HUES64 (cell line): Measurements from ENCODE around the gene IZUMO2.

Experiments
- H3K27ac ChIP-seq: 2 replicates; pipeline ENCODE4 v1.7.0; 2013; ENCODE audit warnings: low read depth, low read length, inconsistent platforms
- H3K27me3 ChIP-seq: 2 replicates; pipeline ENCODE4 v1.6.1; 2013; ENCODE audit warnings: mild to moderate bottlenecking, low read length; ENCODE audit not compliant: insufficient read depth
- H3K36me3 ChIP-seq: 2 replicates; pipeline ENCODE4 v1.6.1; 2013; ENCODE audit warnings: mild to moderate bottlenecking, low read length; ENCODE audit not compliant: insufficient read depth
- H3K4me1 ChIP-seq: 2 replicates; pipeline ENCODE4 v1.6.1; 2013; ENCODE audit warnings: mild to moderate bottlenecking, low read length, moderate library complexity; ENCODE audit not compliant: insufficient read depth
- H3K4me3 ChIP-seq: 2 replicates; pipeline ENCODE4 v1.5.1; 2013; ENCODE audit warnings: mild to moderate bottlenecking, low read length, moderate library complexity
- H3K9ac ChIP-seq: 2 replicates; pipeline ENCODE4 v1.6.1; 2013; ENCODE audit warnings: mild to moderate bottlenecking, low read depth, low read length
- H3K9me3 ChIP-seq: 2 replicates; pipeline ENCODE4 v1.6.1; 2013; ENCODE audit warnings: low read depth, low read length; ENCODE audit not compliant: insufficient read depth
- WGBS: fragments of 150-250, 120-280 bp; methylation state at CpG from one replicate; pipeline ENCODE4 v1.1.7; 2013; ENCODE audit warnings: missing lambda C conversion rate; 5-methylcytosine and 5-hydroxymethylcytosine counted together

Gene IZUMO2

GRCh38 chr19:50202386-50202785 is 39.3 kb upstream of the IZUMO2 start:
- Histone ChIP-seq H3K27ac (no peak overlapping the region), H3K27me3 (peaks cover 14% of the 10 kb centered on the region; the same call in 1 of the 2 replicates), H3K4me3 (no peak overlapping the region), H3K36me3 (no peaks in the 10 kb centered on the region), H3K9me3 (peaks cover 38% of the 10 kb centered on the region), H3K4me1 (no peaks in the 10 kb centered on the region), H3K9ac (no peak overlapping the region)
- WGBS, result 85% methylated on average over 3 of the region's 3 CpGs

DNA sequence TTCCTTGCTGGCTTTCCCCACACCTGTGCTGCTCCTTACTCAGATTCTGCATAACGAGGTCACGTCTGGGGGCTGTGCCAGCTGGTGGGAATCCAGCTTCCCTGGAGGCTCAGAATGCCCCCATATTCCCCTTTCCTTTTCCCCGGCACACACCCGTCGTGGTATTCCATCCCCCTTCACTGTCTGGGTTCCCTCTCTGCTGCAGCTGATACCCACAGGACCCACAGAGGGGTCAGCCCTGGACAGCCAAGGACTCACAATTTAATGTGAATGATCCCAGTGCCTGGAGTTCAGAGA is 36.1 kb upstream of the IZUMO2 start:
- H3K9me3 ChIP-seq, result peaks cover 59% of the 10 kb centered on the region
- no peak overlapping the region for H3K4me3 ChIP-seq
- H3K9ac ChIP-seq, result no peak overlapping the region
- no peaks in the 10 kb centered on the region for H3K36me3 ChIP-seq
- no peaks in the 10 kb centered on the region for H3K4me1 ChIP-seq
- 61% methylated on average over 5 of the region's 5 CpGs for WGBS
- H3K27me3 ChIP-seq, result peaks cover 7% of the 10 kb centered on the region; the same call in 1 of the 2 replicates
- no peak overlapping the region for H3K27ac ChIP-seq

DNA sequence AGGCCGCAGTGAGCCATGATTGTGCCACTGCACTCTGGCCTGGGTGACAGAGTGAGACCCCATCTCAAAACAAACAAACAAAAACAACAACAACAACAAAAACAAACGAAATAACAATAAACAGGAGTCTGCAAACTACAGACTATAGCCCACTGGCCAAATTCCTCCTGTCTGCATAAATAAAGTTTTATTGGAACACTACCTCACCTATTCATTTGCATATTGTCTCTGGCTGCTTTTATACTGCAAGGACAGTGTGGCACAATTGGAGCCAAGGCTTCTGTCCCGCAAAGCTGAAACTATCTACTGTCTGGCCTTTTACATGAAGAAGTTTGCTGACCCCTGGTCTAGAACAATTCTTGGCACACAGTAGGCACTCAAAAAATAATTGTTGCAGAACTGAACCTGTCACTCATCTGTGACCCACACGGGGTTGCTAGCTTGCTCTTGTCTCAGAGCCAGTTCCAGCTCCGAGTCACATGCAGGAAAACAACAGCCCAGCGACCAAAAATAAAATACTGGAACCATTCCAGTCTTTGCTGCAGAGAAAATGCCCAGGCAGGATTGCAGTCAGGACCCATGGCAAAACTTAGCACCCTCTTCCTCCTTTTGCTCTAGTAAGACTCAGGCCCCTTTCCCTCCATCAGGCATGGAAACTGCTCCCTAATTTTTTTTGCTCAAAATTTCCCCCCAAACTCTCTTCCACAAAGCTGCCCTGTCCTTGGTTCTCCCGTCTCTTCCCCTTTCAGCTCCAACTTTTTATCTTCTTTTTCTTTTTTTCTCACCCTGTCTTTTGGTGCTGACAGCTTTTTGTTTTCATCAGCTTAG is 35.6 kb upstream of the IZUMO2 start:
- H3K36me3 ChIP-seq, result no peaks in the 10 kb centered on the region
- H3K9ac ChIP-seq, result no peak overlapping the region
- no peak overlapping the region for H3K27ac ChIP-seq
- peaks cover 4% of the 10 kb centered on the region; the same call in 1 of the 2 replicates for H3K27me3 ChIP-seq
- 56% methylated on average over 7 of the region's 7 CpGs for WGBS
- H3K4me3 ChIP-seq, result no peak overlapping the region
- H3K9me3 ChIP-seq, result peaks cover 59% of the 10 kb centered on the region
- H3K4me1 ChIP-seq, result no peaks in the 10 kb centered on the region

- no peak overlapping the region for H3K9ac ChIP-seq
- no peak overlapping the region for H3K4me3 ChIP-seq
- no peak overlapping the region for H3K27ac ChIP-seq
- WGBS, result 62% methylated on average over 3 of the region's 3 CpGs
- no peaks in the 10 kb centered on the region for H3K4me1 ChIP-seq
- no peaks in the 10 kb centered on the region for H3K27me3 ChIP-seq
- H3K9me3 ChIP-seq, result peaks cover 69% of the 10 kb centered on the region
- H3K36me3 ChIP-seq, result no peaks in the 10 kb centered on the region
These were observed 34.3 kb upstream of the IZUMO2 start for GRCh38 chr19:50197348-50197747.

GRCh38 chr19:50196322-50196932 is 33.3 kb upstream of the IZUMO2 start:
- H3K27me3 ChIP-seq, result no peaks in the 10 kb centered on the region
- WGBS, result 57% methylated on average over 4 of the region's 4 CpGs

DNA sequence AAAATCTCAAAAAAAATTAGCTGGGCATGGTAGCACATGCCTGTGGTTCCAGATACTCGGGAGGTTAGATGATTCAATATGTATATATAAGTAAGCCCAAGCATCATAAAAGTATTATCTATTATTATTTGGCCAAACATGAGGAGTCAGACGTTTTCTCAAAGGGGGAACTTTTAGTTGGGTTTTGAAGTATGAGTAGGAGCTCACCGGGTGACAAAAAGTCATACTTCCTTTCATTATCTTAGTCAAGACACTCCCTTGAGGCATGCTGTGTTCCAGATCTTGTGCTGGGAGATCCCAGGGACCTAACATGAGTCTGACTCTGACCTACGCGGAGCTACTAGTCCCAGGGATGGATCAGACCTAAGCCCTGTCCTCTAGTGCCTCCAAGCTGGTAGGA is 32.1 kb upstream of the IZUMO2 start:
- Histone ChIP-seq H3K4me3 (no peak overlapping the region), H3K27ac (no peak overlapping the region), H3K36me3 (no peaks in the 10 kb centered on the region), H3K4me1 (no peaks in the 10 kb centered on the region), H3K9ac (no peak overlapping the region), H3K27me3 (no peaks in the 10 kb centered on the region), H3K9me3 (peaks cover 73% of the 10 kb centered on the region)
- WGBS, result 74% methylated on average over 3 of the region's 5 CpGs

More at GRCh38 chr19:50196322-50196932, 33.3 kb upstream of the IZUMO2 start:
- Histone ChIP-seq H3K9ac (no peak overlapping the region), H3K36me3 (no peaks in the 10 kb centered on the region), H3K9me3 (peaks cover 73% of the 10 kb centered on the region), H3K4me3 (no peak overlapping the region), H3K27ac (no peak overlapping the region), H3K4me1 (no peaks in the 10 kb centered on the region)

GRCh38 chr19:50192463-50193211 is 29.6 kb upstream of the IZUMO2 start:
- Histone ChIP-seq H3K9ac (no peak overlapping the region), H3K9me3 (peaks cover 78% of the 10 kb centered on the region), H3K4me1 (no peaks in the 10 kb centered on the region), H3K27ac (no peak overlapping the region), H3K27me3 (no peaks in the 10 kb centered on the region), H3K4me3 (no peak overlapping the region), H3K36me3 (no peaks in the 10 kb centered on the region)
- 82% methylated on average over 11 of the region's 13 CpGs for WGBS

- WGBS, result 86% methylated on average over 3 of the region's 4 CpGs
- Histone ChIP-seq H3K27me3 (no peaks in the 10 kb centered on the region), H3K4me3 (no peak overlapping the region), H3K27ac (no peak overlapping the region), H3K9ac (no peak overlapping the region), H3K9me3 (peaks cover 73% of the 10 kb centered on the region), H3K4me1 (no peaks in the 10 kb centered on the region), H3K36me3 (no peaks in the 10 kb centered on the region)
These were observed 28.1 kb upstream of the IZUMO2 start for GRCh38 chr19:50191216-50191615.

GRCh38 chr19:50190439-50190891 is 27.4 kb upstream of the IZUMO2 start:
- Histone ChIP-seq H3K9ac (no peak overlapping the region), H3K27ac (no peak overlapping the region), H3K27me3 (no peaks in the 10 kb centered on the region), H3K4me1 (no peaks in the 10 kb centered on the region), H3K4me3 (no peak overlapping the region), H3K9me3 (peaks cover 73% of the 10 kb centered on the region), H3K36me3 (no peaks in the 10 kb centered on the region)
- 94% methylated on average over 7 of the region's 8 CpGs for WGBS

- Histone ChIP-seq H3K9me3 (peaks cover 69% of the 10 kb centered on the region), H3K4me3 (no peak overlapping the region), H3K9ac (no peak overlapping the region), H3K4me1 (no peaks in the 10 kb centered on the region), H3K36me3 (no peaks in the 10 kb centered on the region), H3K27me3 (no peaks in the 10 kb centered on the region), H3K27ac (no peak overlapping the region)
- 84% methylated on average over 8 of the region's 8 CpGs for WGBS
These were observed 26.2 kb upstream of the IZUMO2 start for GRCh38 chr19:50189331-50189730.

GRCh38 chr19:50187937-50188336 is 24.9 kb upstream of the IZUMO2 start:
- Histone ChIP-seq H3K9me3 (peaks cover 68% of the 10 kb centered on the region), H3K36me3 (no peaks in the 10 kb centered on the region), H3K4me1 (no peaks in the 10 kb centered on the region), H3K27me3 (no peaks in the 10 kb centered on the region), H3K9ac (no peak overlapping the region), H3K4me3 (no peak overlapping the region), H3K27ac (no peak overlapping the region)
- 89% methylated on average over 13 of the region's 13 CpGs for WGBS
